Common myeloid progenitor, CD34-positive (primary cell): ENCODE data around the gene PTPRD.

ENCODE experiments used
- CTCF ChIA-PET: fragments of 350-600 bp; sonication (Branson Sonifier 250); formaldehyde crosslinking; loops from one replicate; lab custom pipeline; 2021; ENCODE audit warnings: antibody characterized with exemption; lab: Charles Lee
- POLR2A ChIA-PET: fragments of 350-600 bp; sonication (Branson Sonifier 250); formaldehyde crosslinking; loops from one replicate; lab custom pipeline; 2021; ENCODE audit warnings: antibody characterized with exemption; lab: Charles Lee
- DNase-seq, 3 donors: peaks; one replicate each; pipeline versions ENCODE4 v3.0.0 to v3.0.0-alpha.2; 2013
- H3K27ac ChIP-seq, 2 experiments: 1 replicate in 1 of 2; 2 replicates in 1 of 2; pipeline ENCODE4 v1.7.0; 2013; ENCODE audit warnings: inconsistent platforms in 2 of 2, low read length in 2 of 2, mild to moderate bottlenecking in 2 of 2, low read depth in 1 of 2, moderate library complexity in 1 of 2; ENCODE audit not compliant: severe bottlenecking in 2 of 2, insufficient read depth in 1 of 2, poor library complexity in 1 of 2
- H3K27me3 ChIP-seq, 5 experiments: replicated peaks in 2 of 5; 1 replicate in 3 of 5; 2 replicates in 2 of 5; pipeline versions ENCODE4 v1.6.1 to v1.7.0; 2013; ENCODE audit warnings: low read length in 4 of 5, mild to moderate bottlenecking in 2 of 5, moderate library complexity in 2 of 5, inconsistent platforms in 1 of 5; ENCODE audit not compliant: insufficient read depth in 5 of 5, control insufficient read depth in 4 of 5
- H3K36me3 ChIP-seq, 4 experiments: 1 replicate in 2 of 4; 2 replicates in 2 of 4; pipeline versions ENCODE4 v1.6.1 to v1.7.0; 2013; ENCODE audit warnings: low read length in 3 of 4, control low read depth in 1 of 4, mild to moderate bottlenecking in 1 of 4; ENCODE audit not compliant: control insufficient read depth in 4 of 4, insufficient read depth in 4 of 4
- H3K4me1 ChIP-seq, 4 experiments: 1 replicate in 3 of 4; 2 replicates in 1 of 4; pipeline versions ENCODE4 v1.6.1 to v1.7.1; 2013; ENCODE audit warnings: low read length in 3 of 4, mild to moderate bottlenecking in 3 of 4, control low read depth in 1 of 4, inconsistent platforms in 1 of 4, moderate library complexity in 1 of 4; ENCODE audit not compliant: control insufficient read depth in 4 of 4, insufficient read depth in 4 of 4; ENCODE audit errors: control extremely low read depth in 1 of 4
- H3K4me3 ChIP-seq, 7 experiments: 1 replicate in 4 of 7; 2 replicates in 3 of 7; pipeline versions ENCODE4 v1.5.1 to v1.7.0; 2013; ENCODE audit warnings: mild to moderate bottlenecking in 7 of 7, low read length in 6 of 7, moderate library complexity in 6 of 7, inconsistent platforms in 2 of 7, low read depth in 2 of 7, control low read depth in 1 of 7; ENCODE audit not compliant: insufficient read depth in 4 of 7, control insufficient read depth in 1 of 7; ENCODE audit errors: extremely low read depth in 1 of 7
- H3K9me3 ChIP-seq, 5 experiments: 1 replicate in 4 of 5; 2 replicates in 1 of 5; pipeline versions ENCODE4 v1.6.1 to v1.7.1; 2013; ENCODE audit warnings: low read length in 4 of 5, mild to moderate bottlenecking in 2 of 5, inconsistent platforms in 1 of 5, low read depth in 1 of 5, moderate library complexity in 1 of 5; ENCODE audit not compliant: control insufficient read depth in 4 of 5, insufficient read depth in 2 of 5; ENCODE audit errors: control extremely low read depth in 1 of 5
- WGBS: methylation state at CpG from one replicate; pipeline ENCODE4 v1.1.5; 2013; ENCODE audit not compliant: insufficient coverage; 5-methylcytosine and 5-hydroxymethylcytosine counted together

Gene PTPRD

GRCh38 chr9:9997585-9997984 lies 615.2 kb downstream of the PTPRD start:
- H3K27ac ChIP-seq = no peak overlapping the region
- H3K4me3 ChIP-seq = no peak overlapping the region
- H3K36me3 ChIP-seq = peaks cover 0 to 8% (median 2%) of the 10 kb centered on the region in 4 experiments
- ChIA-PET POLR2A (no interaction called here), CTCF (interaction anchor here (0.7 to 1.8 kb wide), 7 partner anchors 11 to 272 kb away, joined by 3 to 4 read pairs (median 3); no protein-coding TSS in a partner anchor)
- no peak for DNase-seq
- H3K9me3 ChIP-seq = no peaks in the 10 kb centered on the region
- 100% methylated on average over 1 of the region's 2 CpGs for WGBS
- H3K4me1 ChIP-seq = peaks cover 5 to 35% (median 17%) of the 10 kb centered on the region in 4 experiments
- no peaks in the 10 kb centered on the region for H3K27me3 ChIP-seq

- H3K27ac ChIP-seq = peak overlapping the region in 1 of 2 experiments; percentile 37
- peaks cover 5 to 35% (median 17%) of the 10 kb centered on the region in 4 experiments for H3K4me1 ChIP-seq
- H3K36me3 ChIP-seq = peaks cover 0 to 6% (median 2%) of the 10 kb centered on the region in 4 experiments
- H3K27me3 ChIP-seq = no peaks in the 10 kb centered on the region
- H3K9me3 ChIP-seq = no peaks in the 10 kb centered on the region
- H3K4me3 ChIP-seq = no peak overlapping the region
- POLR2A ChIA-PET = no interaction called here
- DNase-seq = no peak
- CTCF ChIA-PET = interaction anchor here (0.7 to 1.6 kb wide), 6 partner anchors 12 to 91 kb away, joined by 3 to 4 read pairs (median 4); no protein-coding TSS in a partner anchor
These were observed 616.5 kb downstream of the PTPRD start for GRCh38 chr9:9996259-9996658.

DNA sequence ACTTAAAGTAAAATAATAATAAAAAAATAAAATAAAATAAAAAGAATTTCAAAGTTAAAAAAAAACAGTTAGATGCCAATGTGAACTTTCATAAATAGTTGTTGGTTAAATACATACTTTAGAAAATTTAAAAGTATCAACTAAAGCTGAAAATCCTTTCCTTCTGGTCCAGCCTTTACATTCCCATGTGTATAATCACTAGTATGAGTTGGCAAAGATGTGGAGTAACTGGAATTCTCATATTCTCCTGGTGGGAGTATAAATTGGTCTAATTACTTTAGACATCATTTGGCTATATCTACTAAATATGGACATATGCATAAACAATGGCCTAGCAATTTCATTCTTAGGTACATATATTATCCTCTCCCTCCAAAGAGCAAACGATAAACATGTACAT lies 619.9 kb downstream of the PTPRD start:
- peaks cover 0 to 10% (median 2%) of the 10 kb centered on the region in 5 experiments for H3K9me3 ChIP-seq
- POLR2A ChIA-PET = no interaction called here
- no peaks in the 10 kb centered on the region for H3K36me3 ChIP-seq
- CTCF ChIA-PET = no interaction called here
- peaks cover 0 to 22% (median 4%) of the 10 kb centered on the region in 4 experiments for H3K4me1 ChIP-seq
- no CpG with 5 or more reads among the region's 1 CpG for WGBS
- no peak for DNase-seq
- no peaks in the 10 kb centered on the region for H3K27me3 ChIP-seq
- H3K27ac ChIP-seq = no peak overlapping the region
- H3K4me3 ChIP-seq = no peak overlapping the region

DNA sequence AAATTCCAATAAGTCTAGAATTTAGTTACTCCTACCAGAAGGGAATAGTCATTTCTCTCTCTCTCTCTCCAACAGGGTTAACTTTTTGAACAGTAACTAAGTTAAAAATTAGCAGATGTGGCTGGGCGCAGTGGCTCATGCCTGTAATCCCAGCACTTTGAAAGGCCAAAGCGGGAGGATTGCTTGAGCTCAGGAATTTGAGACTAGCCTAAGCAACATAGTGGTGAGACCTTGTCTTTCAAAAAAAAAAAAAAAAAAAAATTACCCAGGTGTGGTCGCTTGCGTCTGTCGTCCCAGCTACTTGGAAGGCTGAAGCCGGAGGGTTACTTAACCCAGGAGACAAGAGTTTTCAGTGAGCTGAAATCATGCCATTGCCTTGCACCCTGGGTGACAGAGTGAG lies 639.7 kb downstream of the PTPRD start:
- Histone ChIP-seq H3K27me3 (no peaks in the 10 kb centered on the region), H3K4me1 (no peaks in the 10 kb centered on the region), H3K4me3 (no peak overlapping the region), H3K9me3 (no peaks in the 10 kb centered on the region), H3K27ac (no peak overlapping the region), H3K36me3 (no peaks in the 10 kb centered on the region)
- ChIA-PET POLR2A (no interaction called here), CTCF (interaction anchor here (0.6 kb wide), 1 partner anchor 585 kb away, joined by 3 read pairs; no protein-coding TSS in a partner anchor)
- DNase-seq = no peak
- WGBS = 98% methylated on average over 6 of the region's 6 CpGs

DNA sequence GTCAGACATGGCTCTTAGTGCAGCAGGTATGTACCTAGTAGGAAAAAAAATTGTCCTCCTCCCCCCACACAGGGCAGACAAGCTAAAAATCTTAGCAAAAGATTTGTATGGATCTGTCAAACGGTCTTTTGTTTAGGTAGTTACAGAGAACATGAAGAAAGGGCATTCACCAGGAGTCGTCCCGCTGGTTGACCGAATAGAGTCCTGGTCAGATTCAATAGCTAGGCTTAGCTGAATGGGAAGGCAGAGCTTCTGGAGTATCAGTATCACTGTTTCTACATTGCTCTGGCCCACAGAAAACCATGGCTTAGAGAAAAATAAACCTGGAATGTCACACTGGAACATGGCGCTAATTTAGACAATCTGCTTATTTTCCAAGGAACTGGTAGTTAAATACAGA lies 642.3 kb downstream of the PTPRD start:
- H3K36me3 ChIP-seq = no peaks in the 10 kb centered on the region
- no peaks in the 10 kb centered on the region for H3K4me1 ChIP-seq
- H3K27ac ChIP-seq = no peak overlapping the region
- no peaks in the 10 kb centered on the region for H3K9me3 ChIP-seq
- ChIA-PET POLR2A (no interaction called here), CTCF (interaction anchor here (0.7 to 1.2 kb wide), 4 partner anchors 17 to 1518 kb away, joined by 3 read pairs; no protein-coding TSS in a partner anchor)
- WGBS = 98% methylated on average over 4 of the region's 5 CpGs
- no peak overlapping the region for H3K4me3 ChIP-seq
- no peak for DNase-seq
- no peaks in the 10 kb centered on the region for H3K27me3 ChIP-seq

GRCh38 chr9:9963841-9964240 lies 649.0 kb downstream of the PTPRD start:
- WGBS = 100% methylated on average over 2 of the region's 3 CpGs

GRCh38 chr9:9961934-9962333 lies 650.9 kb downstream of the PTPRD start:
- H3K9me3 ChIP-seq = no peaks in the 10 kb centered on the region
- DNase-seq = no peak
- ChIA-PET POLR2A (no interaction called here), CTCF (no interaction called here)
- no CpG with 5 or more reads among the region's 1 CpG for WGBS
- H3K4me1 ChIP-seq = no peaks in the 10 kb centered on the region
- no peak overlapping the region for H3K27ac ChIP-seq
- H3K36me3 ChIP-seq = no peaks in the 10 kb centered on the region
- H3K4me3 ChIP-seq = no peak overlapping the region
- no peaks in the 10 kb centered on the region for H3K27me3 ChIP-seq

More at GRCh38 chr9:9963841-9964240, 649.0 kb downstream of the PTPRD start:
- no peak overlapping the region for H3K4me3 ChIP-seq
- H3K36me3 ChIP-seq = no peaks in the 10 kb centered on the region
- no peak overlapping the region for H3K27ac ChIP-seq
- DNase-seq = no peak
- CTCF ChIA-PET = no interaction called here
- no peaks in the 10 kb centered on the region for H3K4me1 ChIP-seq
- H3K9me3 ChIP-seq = no peaks in the 10 kb centered on the region
- H3K27me3 ChIP-seq = no peaks in the 10 kb centered on the region
- POLR2A ChIA-PET = no interaction called here
